Right cardiac atrium (tissue), 5 donors: ENCODE data around the gene ARSB. TPM values are rescaled to one million over a fixed set of nuclear protein-coding genes. Genes with fewer than 3 reads are reported as not detected.

Experiments used
- ATAC-seq, 2 donors: fragments of 200-7000 bp; cut with Tn5 transposase; one replicate each; pipeline versions ENCODE4 v1.8.0 to v1.9.1; 2020; ENCODE audit warnings: moderate library complexity in 2 of 2, mild to moderate bottlenecking in 1 of 2
- DNase-seq, 3 donors: peaks; one replicate each; pipeline ENCODE4 v3.0.0-alpha.2; 2020
- H3K27ac ChIP-seq: one replicate; pipeline ENCODE4 v1.5.1; 2013; ENCODE audit warnings: mild to moderate bottlenecking, low read length, control low read depth, moderate library complexity
- H3K27me3 ChIP-seq: one replicate; pipeline ENCODE4 v1.6.1; 2013; ENCODE audit not compliant: control insufficient read depth, insufficient read depth
- H3K4me1 ChIP-seq: one replicate; pipeline ENCODE4 v1.6.1; 2013; ENCODE audit warnings: low read length; ENCODE audit not compliant: control insufficient read depth, insufficient read depth
- H3K4me3 ChIP-seq: one replicate; pipeline ENCODE4 v1.5.1; 2013; ENCODE audit warnings: low read length, control low read depth
- H3K9me3 ChIP-seq: one replicate; pipeline ENCODE4 v1.6.1; 2013; ENCODE audit warnings: low read length; ENCODE audit not compliant: control insufficient read depth
- WGBS: extraction: QIAGEN DNeasy Blood & Tissue Kit; methylation state at CpG from one replicate; pipeline ENCODE4 v1.1.7; 2013; 5-methylcytosine and 5-hydroxymethylcytosine counted together
- intact Hi-C, 4 donors: fragments of 100-400 bp; cut with DNase I; formaldehyde crosslinking; loops; one replicate each; pipeline versions ENCODE4 v1.11.0 to v1.14.0; 2022 to 2023
- long read RNA-seq, 4 donors: library from polyadenylated mRNA; unstranded; transcript quantifications; one replicate each; pipeline ENCODE4 v2.0.0, GENCODE V29; 2020 to 2021
- polyA plus RNA-seq: library from polyadenylated mRNA; stranded (reverse); fragments of 200-250 nt; gene quantifications from one replicate; pipeline ENCODE4 v1.2.3, GENCODE V29; 2013
- total RNA-seq, 4 donors: library from RNA; stranded (reverse); fragmentation: NEBNext Ultra II Directional; extraction: Animal tissue kit (Norgen Biotek cat#: 25700); gene quantifications; one replicate each; pipeline ENCODE4 v1.2.1, GENCODE V29; 2021
- donor health status: healthy with polysubstance abuse.
- donor health status: DM: no; HTN: yes; CAD: no.
- donor health status: DM: no; HTN: no; CAD: no.
- donor health status: DM: no; HTN: yes; CAD: no; lungs with severe emphysema.
- donor health status: DM: yes; HTN: yes; CAD: no.

The ARSB gene
- total RNA-seq (10 to 100 TPM; 11.0 to 14.1 (median 13.7) TPM), polyA plus RNA-seq (4.8 TPM)
- long read RNA-seq, donor 1, full-length matches to known transcripts = 19 of 33 reads
- long read RNA-seq, donor 1, partial matches to known transcripts = 0 of 33 reads
- long read RNA-seq, donor 1, other reads (novel, unspliced or antisense) = 14 of 33 reads
- long read RNA-seq, donor 2, full-length matches to known transcripts = 3 of 4 reads
- long read RNA-seq, donor 2, partial matches to known transcripts = 1 of 4 reads
- long read RNA-seq, donor 2, other reads (novel, unspliced or antisense) = 0 of 4 reads
- long read RNA-seq, donor 3, full-length matches to known transcripts = 9 of 37 reads
- long read RNA-seq, donor 3, partial matches to known transcripts = 1 of 37 reads
- long read RNA-seq, donor 3, other reads (novel, unspliced or antisense) = 27 of 37 reads
- long read RNA-seq, donor 4, full-length matches to known transcripts = 7 of 11 reads
- long read RNA-seq, donor 4, partial matches to known transcripts = 1 of 11 reads
- long read RNA-seq, donor 4, other reads (novel, unspliced or antisense) = 3 of 11 reads

- intact Hi-C loops = no loop called here
- Histone ChIP-seq H3K4me1 (no peaks in the 10 kb centered on the region), H3K27me3 (no peaks in the 10 kb centered on the region), H3K9me3 (no peaks in the 10 kb centered on the region), H3K27ac (peak within 1 kb of the TSS; percentile 97), H3K4me3 (peak within 1 kb of the TSS; percentile 77)
- ATAC-seq (peak; percentile 65 to 77), DNase-seq (peak; percentile 57 to 85 (median 84))
- under 1% methylated on average over 57 of the region's 57 CpGs for WGBS
These were observed at the start of gene ARSB for GRCh38 chr5:78985116-78985724. TSS of gene ARSB (minus strand) at chr5:78985310. CDS start at chr5:78985248, 62 bp downstream.

- DNase-seq (no peak), ATAC-seq (no peak)
- Histone ChIP-seq H3K27ac (no peak overlapping the region), H3K9me3 (no peaks in the 10 kb centered on the region), H3K4me1 (no peaks in the 10 kb centered on the region), H3K27me3 (no peaks in the 10 kb centered on the region), H3K4me3 (no peak overlapping the region)
- WGBS = 94% methylated on average over 5 of the region's 5 CpGs
- intact Hi-C loops = no loop called here
These were observed 47.7 kb upstream of the ARSB start for GRCh38 chr5:79032782-79033181.

- WGBS = 91% methylated on average over 10 of the region's 10 CpGs
- no peaks in the 10 kb centered on the region for H3K9me3 ChIP-seq
- intact Hi-C loops = no loop called here
- H3K4me3 ChIP-seq = no peak overlapping the region
- no peak overlapping the region for H3K27ac ChIP-seq
- no peak for DNase-seq
- no peaks in the 10 kb centered on the region for H3K4me1 ChIP-seq
- no peak for ATAC-seq
- H3K27me3 ChIP-seq = no peaks in the 10 kb centered on the region
These were observed 47.1 kb upstream of the ARSB start for GRCh38 chr5:79032031-79032695.

- no peak for ATAC-seq
- Histone ChIP-seq H3K4me3 (no peak overlapping the region), H3K9me3 (no peaks in the 10 kb centered on the region), H3K27ac (no peak overlapping the region), H3K27me3 (no peaks in the 10 kb centered on the region), H3K4me1 (no peaks in the 10 kb centered on the region)
- no peak for DNase-seq
- intact Hi-C loops = no loop called here
- WGBS = 100% methylated on average over 1 of the region's 1 CpG
These were observed 46.4 kb upstream of the ARSB start for GRCh38 chr5:79031485-79031867.

- Histone ChIP-seq H3K4me1 (no peaks in the 10 kb centered on the region), H3K27me3 (no peaks in the 10 kb centered on the region), H3K27ac (no peak overlapping the region), H3K9me3 (no peaks in the 10 kb centered on the region), H3K4me3 (no peak overlapping the region)
- ATAC-seq (no peak), DNase-seq (no peak)
- WGBS = 92% methylated on average over 11 of the region's 11 CpGs
- intact Hi-C loops = no loop called here
These were observed 45.8 kb upstream of the ARSB start for GRCh38 chr5:79030663-79031484.

- WGBS = 3% methylated on average over 13 of the region's 13 CpGs
These were observed 40.0 kb upstream of the ARSB start for GRCh38 chr5:79025054-79025472.

GRCh38 chr5:79023947-79024346, 38.8 kb upstream of the ARSB start:
- H3K9me3 ChIP-seq = no peaks in the 10 kb centered on the region
- H3K4me3 ChIP-seq = no peak overlapping the region
- intact Hi-C loops = loop anchor here (2.0 to 10.0 kb wide), 6 partner anchors 108 to 831 kb away; no protein-coding TSS in a partner anchor
- no peak overlapping the region for H3K27ac ChIP-seq
- ATAC-seq = no peak
- DNase-seq = no peak
- 97% methylated on average over 1 of the region's 1 CpG for WGBS
- no peaks in the 10 kb centered on the region for H3K27me3 ChIP-seq
- H3K4me1 ChIP-seq = no peaks in the 10 kb centered on the region

More at GRCh38 chr5:79025054-79025472, 40.0 kb upstream of the ARSB start:
- H3K27me3 ChIP-seq = no peaks in the 10 kb centered on the region
- no peaks in the 10 kb centered on the region for H3K4me1 ChIP-seq
- intact Hi-C loops = loop anchor here in 3 of 4 donors (2.0 to 10.0 kb wide), 4 partner anchors 108 to 830 kb away; no protein-coding TSS in a partner anchor
- ATAC-seq (peak; percentile 66), DNase-seq (peak; percentile 60 to 82 (median 79))
- H3K4me3 ChIP-seq = peak overlapping the region; percentile 33
- H3K27ac ChIP-seq = no peak overlapping the region
- no peaks in the 10 kb centered on the region for H3K9me3 ChIP-seq

GRCh38 chr5:79023348-79023747, 38.2 kb upstream of the ARSB start:
- Histone ChIP-seq H3K4me1 (no peaks in the 10 kb centered on the region), H3K27me3 (no peaks in the 10 kb centered on the region), H3K4me3 (no peak overlapping the region), H3K9me3 (no peaks in the 10 kb centered on the region), H3K27ac (no peak overlapping the region)
- DNase-seq (no peak), ATAC-seq (no peak)
- 88% methylated on average over 1 of the region's 1 CpG for WGBS
- intact Hi-C loops = loop anchor here (5.0 to 10.0 kb wide), 5 partner anchors 109 to 831 kb away; no protein-coding TSS in a partner anchor

- Histone ChIP-seq H3K27ac (no peak overlapping the region), H3K4me1 (no peaks in the 10 kb centered on the region), H3K27me3 (no peaks in the 10 kb centered on the region), H3K4me3 (no peak overlapping the region), H3K9me3 (no peaks in the 10 kb centered on the region)
- ATAC-seq (no peak), DNase-seq (no peak)
- WGBS = 84% methylated on average over 2 of the region's 2 CpGs
- intact Hi-C loops = loop anchor here (5.0 to 10.0 kb wide), 5 partner anchors 110 to 832 kb away; no protein-coding TSS in a partner anchor
These were observed 37.7 kb upstream of the ARSB start for GRCh38 chr5:79022771-79023170.

- Histone ChIP-seq H3K27me3 (no peaks in the 10 kb centered on the region), H3K9me3 (no peaks in the 10 kb centered on the region), H3K27ac (no peak overlapping the region), H3K4me3 (no peak overlapping the region), H3K4me1 (no peaks in the 10 kb centered on the region)
- ATAC-seq (no peak), DNase-seq (no peak)
- intact Hi-C loops = loop anchor here (5.0 to 10.0 kb wide), 5 partner anchors 111 to 833 kb away; no protein-coding TSS in a partner anchor
- WGBS = 26% methylated on average over 4 of the region's 4 CpGs
These were observed 36.6 kb upstream of the ARSB start for GRCh38 chr5:79021753-79022152.
